ENCODE measurements around the gene NAV1.
"Not testable (repeated sequence)": the region's sequence is repeated elsewhere in the genome, so short reads cannot be mapped to it uniquely, and the experiment has no call there.

Gene NAV1

GRCh38 chr1:201566933-201567801 is 28.2 kb downstream of the NAV1 start:
- DNase-seq: no peak

DNA sequence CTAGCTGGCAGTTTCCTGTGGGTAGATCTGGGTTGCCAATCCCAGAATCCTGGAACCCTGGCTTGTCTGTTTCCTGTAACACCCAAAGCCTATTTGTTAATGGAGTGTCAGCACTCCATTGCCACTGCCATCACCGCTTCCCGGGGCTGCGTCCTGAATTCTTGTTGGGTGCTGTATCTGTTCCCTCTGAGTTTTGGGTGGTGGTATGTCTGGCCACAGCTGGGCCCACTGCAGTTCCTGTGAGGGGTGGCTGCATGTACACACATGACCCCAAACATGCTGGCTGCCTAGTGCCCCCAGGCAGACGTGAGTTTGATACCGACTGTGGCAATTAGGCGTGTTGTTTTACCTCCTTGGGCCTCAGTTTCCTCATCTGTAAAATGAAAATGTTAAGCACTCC is 29.3 kb downstream of the NAV1 start:
- DNase-seq: no peak

GRCh38 chr1:201568859-201569294 is 29.9 kb downstream of the NAV1 start:
- no peak for DNase-seq

GRCh38 chr1:201570181-201570885 is 31.4 kb downstream of the NAV1 start:
- no peak for DNase-seq

GRCh38 chr1:201570886-201571624 is 32.1 kb downstream of the NAV1 start:
- DNase-seq: peak in 1 of 2 donors; percentile 21

DNA sequence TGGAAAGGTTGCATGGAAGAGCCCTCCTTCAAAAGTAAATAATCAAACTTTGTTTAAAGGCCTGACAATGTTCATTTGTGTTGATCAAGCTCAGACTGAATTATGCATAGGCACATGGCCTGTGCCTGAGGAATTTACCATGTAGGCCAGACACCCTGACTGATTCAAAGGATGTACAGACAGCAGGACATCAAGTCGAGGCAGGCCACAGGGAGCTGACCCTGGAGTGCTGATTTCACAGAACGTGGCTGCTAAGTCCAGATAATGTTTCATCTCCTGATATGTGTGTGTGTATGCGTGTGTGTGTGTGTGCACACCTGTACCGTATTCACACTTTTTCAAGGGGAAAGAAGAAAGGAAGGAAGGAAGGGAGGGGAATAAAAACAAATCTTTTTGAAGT is 34.1 kb downstream of the NAV1 start:
- DNase-seq: no peak

GRCh38 chr1:201573923-201574322 is 35.0 kb downstream of the NAV1 start:
- DNase-seq: no peak

DNA sequence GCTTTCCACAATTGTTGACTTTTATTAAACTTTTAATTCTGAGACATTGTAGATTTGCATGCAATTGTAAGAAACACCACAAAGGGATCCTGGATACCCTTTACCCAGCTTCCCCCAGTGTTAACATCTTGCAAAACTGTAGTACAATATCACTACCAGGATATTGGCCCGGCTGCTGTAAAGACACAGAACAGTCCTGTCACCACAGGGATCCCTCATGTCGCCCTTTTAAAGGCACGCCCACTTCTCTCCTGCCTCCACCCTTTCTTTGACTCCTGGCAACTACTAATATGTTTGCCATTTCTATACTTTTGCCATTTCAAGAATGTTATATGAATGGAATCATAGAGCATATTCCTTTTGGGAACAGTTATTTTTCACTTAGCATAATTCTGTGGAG is 37.0 kb downstream of the NAV1 start:
- DNase-seq: no peak

DNA sequence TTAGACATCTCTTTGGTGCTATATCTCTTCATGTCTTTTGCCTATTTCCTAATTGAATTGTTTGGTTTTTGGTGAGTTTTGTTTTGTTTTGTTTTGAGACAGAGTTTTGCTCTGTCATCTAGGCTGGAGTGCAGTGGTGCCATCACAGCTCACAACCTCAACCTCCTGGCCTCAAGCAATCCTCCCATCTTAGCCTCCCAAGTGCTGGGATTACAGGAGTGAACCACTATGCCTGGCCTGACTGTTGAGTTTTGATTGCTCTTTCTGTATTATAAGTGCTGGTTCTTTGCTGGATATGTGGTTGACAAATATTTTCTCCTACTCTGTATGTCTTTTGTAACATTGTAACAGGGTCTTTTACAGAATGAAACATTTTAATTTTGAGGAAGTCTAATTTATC is 38.0 kb downstream of the NAV1 start:
- no peak for DNase-seq

DNA sequence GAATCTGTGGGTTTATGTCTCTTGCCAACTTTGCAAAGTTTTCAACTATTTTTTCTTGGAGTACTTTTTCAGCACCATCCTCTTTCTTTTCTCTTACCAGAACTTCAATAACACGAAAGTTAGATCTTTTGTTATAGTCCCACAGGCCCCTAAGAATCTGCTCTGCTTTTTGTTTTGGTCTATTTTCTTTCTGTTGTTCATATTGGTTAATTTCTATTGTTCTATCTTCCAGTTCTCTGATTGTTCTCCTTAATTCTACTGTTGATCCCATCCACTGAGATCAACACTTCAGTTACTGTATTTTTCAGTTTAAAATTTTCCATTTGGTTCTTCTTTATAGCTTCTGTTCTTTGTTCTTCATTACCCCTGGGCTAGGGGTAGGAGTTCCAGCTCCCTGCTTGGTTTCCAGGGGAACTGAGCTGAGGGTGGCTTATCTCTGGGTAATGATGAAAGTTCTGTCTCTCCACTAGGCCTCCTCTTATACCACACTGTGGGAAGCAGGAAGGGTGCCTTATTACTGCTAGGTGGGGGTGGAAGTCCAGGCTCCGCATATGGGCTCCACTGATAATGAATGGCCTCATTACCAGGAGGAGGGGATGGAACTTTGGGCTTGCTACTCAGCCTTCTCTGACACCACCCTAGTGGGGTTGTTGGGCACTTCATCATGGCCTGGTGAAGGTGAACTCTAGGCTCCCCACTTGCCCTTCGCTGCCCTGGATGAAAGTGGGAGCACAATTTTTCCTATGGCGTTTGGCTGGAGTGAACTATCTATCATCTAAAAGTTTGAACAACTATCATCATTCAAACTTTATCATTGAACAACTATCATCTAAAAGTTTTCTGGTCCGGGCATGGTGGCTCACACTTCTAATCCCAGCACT is 39.3 kb downstream of the NAV1 start:
- no peak for DNase-seq

DNA sequence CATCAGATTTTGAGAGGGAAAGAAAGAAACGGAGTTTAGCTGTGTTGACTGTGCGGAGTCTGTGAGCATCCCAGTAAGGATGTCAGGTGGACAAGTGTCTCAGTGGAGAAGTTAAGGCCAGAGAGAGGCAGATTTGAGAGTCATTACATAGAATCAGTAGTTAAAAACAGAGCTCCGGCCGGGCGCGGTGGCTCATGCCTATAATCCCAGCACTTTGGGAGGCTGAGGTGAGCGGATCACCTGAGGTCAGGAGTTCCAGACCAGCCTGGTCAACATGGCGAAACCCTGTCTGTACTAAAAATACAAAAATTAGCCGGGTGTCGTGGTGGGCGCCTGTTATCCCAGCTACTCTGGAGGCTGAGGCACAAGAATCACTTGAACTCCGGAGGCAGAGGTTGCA is 42.4 kb downstream of the NAV1 start:
- not testable (repeated sequence) for DNase-seq

- DNase-seq: no peak
Observed at GRCh38 chr1:201582705-201583442, 43.9 kb downstream of the NAV1 start.

GRCh38 chr1:201583663-201584062 is 44.7 kb downstream of the NAV1 start:
- no peak for DNase-seq

- DNase-seq: no peak
Observed at GRCh38 chr1:201584471-201585092, 45.7 kb downstream of the NAV1 start.

GRCh38 chr1:201585093-201585483 is 46.2 kb downstream of the NAV1 start:
- DNase-seq: no peak

DNA sequence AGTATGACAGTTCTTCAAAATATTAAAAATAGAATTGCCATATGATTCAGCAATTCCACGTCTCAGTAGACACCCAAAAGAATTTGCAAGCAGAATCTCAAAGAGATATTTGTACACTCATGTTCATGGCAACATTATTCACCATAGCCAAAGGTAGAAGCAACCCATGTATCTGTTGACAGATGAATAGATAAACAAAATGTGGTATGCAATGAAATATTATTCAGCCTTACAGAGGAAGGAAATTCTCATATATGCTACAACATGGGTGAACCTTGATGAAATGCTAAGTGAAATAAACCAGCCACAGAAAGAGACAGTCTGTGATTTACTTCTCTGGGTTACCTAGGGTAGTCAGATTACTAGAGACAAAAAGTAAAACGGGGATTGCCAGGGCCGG is 47.0 kb downstream of the NAV1 start:
- no peak for DNase-seq

GRCh38 chr1:201586806-201587205 is 47.9 kb downstream of the NAV1 start:
- DNase-seq: no peak

- DNase-seq: no peak
Observed at GRCh38 chr1:201587729-201588128, 48.8 kb downstream of the NAV1 start.
